HCT116 (cell line): Measurements from ENCODE around the gene CDR2. TPM values are rescaled to one million over a fixed set of nuclear protein-coding genes. Genes with fewer than 3 reads are reported as not detected.

Experiments used
- ATAC-seq: fragments of 200-7000 bp; cut with Tn5 transposase; 2 replicates; pipeline ENCODE4 v1.9.1; 2020; ENCODE audit warnings: mild to moderate bottlenecking, moderate library complexity
- BruUV-seq: library from RNA; stranded (reverse); fragments of 400-500 nt; replicated peaks from 2 replicates; lab custom pipeline; 2021; lab: Mats Ljungman, UMichigan
- CTCF ChIA-PET: fragments of 300-600 bp; sonication (Branson Sonifier 250); formaldehyde crosslinking; loops from one replicate; lab custom pipeline; 2021; ENCODE audit warnings: antibody characterized with exemption; lab: Charles Lee
- POLR2A ChIA-PET: fragments of 300-600, 350-600 bp; sonication (Branson Sonifier 250); formaldehyde crosslinking; loops from one replicate; lab custom pipeline; 2021; ENCODE audit warnings: antibody characterized with exemption; lab: Charles Lee
- RAD21 ChIA-PET, 2 experiments: fragments of 300-600 bp; sonication (Branson Sonifier 250); formaldehyde crosslinking; loops; one replicate each; lab custom pipeline; 2023; ENCODE audit warnings: low total read pairs in 2 of 2; ENCODE audit not compliant: uncharacterized antibody in 2 of 2, unreplicated experiment in 2 of 2, low non-redundant PET in 1 of 2; lab: Charles Lee
- DNase-seq: peaks from one replicate; pipeline ENCODE4 v3.0.0-alpha.2; 2010; ENCODE audit warnings: low read depth, low spot score
- H2AFZ ChIP-seq: fragments of 200-600 bp; shearing (Covaris generic), sonication (generic); 2 replicates; pipeline ENCODE4 v1.6.1; 2017; ENCODE audit warnings: low read depth, mixed run types, mixed read lengths, antibody characterized with exemption, low read length; ENCODE audit not compliant: poor library complexity, severe bottlenecking
- H3K27ac ChIP-seq: 2 replicates; pipeline ENCODE4 v1.5.1; 2012; ENCODE audit warnings: low read depth, low read length
- H3K27me3 ChIP-seq: fragments of 200-600 bp; sonication (generic); 2 replicates; pipeline ENCODE4 v1.6.1; 2016; ENCODE audit warnings: mixed run types, low read length, mixed read lengths; ENCODE audit not compliant: insufficient read depth
- H3K36me3 ChIP-seq, 2 experiments: fragments of 200-500 bp in 1 of 2; fragments of 200-600 bp in 1 of 2; sonication (Bioruptor generic) in 1 of 2; sonication (generic) in 1 of 2; 2 replicates each; pipeline versions ENCODE4 v1.5.1 to v1.6.1; 2014 to 2016; ENCODE audit warnings: low read length in 2 of 2, inconsistent platforms in 1 of 2, mixed read lengths in 1 of 2, mixed run types in 1 of 2; ENCODE audit not compliant: insufficient read depth in 2 of 2, control insufficient read depth in 1 of 2
- H3K4me1 ChIP-seq, 2 experiments: fragments of 200-600 bp in 1 of 2; sonication (generic) in 1 of 2; 2 replicates each; pipeline versions ENCODE4 v1.5.1 to v1.6.1; 2012 to 2017; ENCODE audit warnings: low read length in 2 of 2, inconsistent platforms in 1 of 2, mild to moderate bottlenecking in 1 of 2, mixed read lengths in 1 of 2, mixed run types in 1 of 2, moderate library complexity in 1 of 2; ENCODE audit not compliant: insufficient read depth in 2 of 2, control insufficient read depth in 1 of 2
- H3K4me2 ChIP-seq: fragments of 200-600 bp; sonication (generic); 2 replicates; pipeline ENCODE4 v1.6.1; 2017; ENCODE audit warnings: mixed run types, low read length, mixed read lengths
- H3K4me3 ChIP-seq, 2 experiments: fragments of 200-600 bp in 1 of 2; sonication (generic) in 1 of 2; replicated peaks in 1 of 2; 2 replicates each; pipeline ENCODE4 v1.5.1; 2011 to 2016; ENCODE audit warnings: low read length in 2 of 2, control low read depth in 1 of 2, low read depth in 1 of 2, mild to moderate bottlenecking in 1 of 2, mixed read lengths in 1 of 2, mixed run types in 1 of 2
- H3K79me2 ChIP-seq: fragments of 200-600 bp; sonication (generic); 2 replicates; pipeline ENCODE4 v1.6.1; 2017; ENCODE audit warnings: mild to moderate bottlenecking, mixed run types, low read length, moderate library complexity, mixed read lengths; ENCODE audit not compliant: insufficient read depth
- H3K9ac ChIP-seq: fragments of 200-600 bp; sonication (generic); 2 replicates; pipeline ENCODE4 v1.6.1; 2016; ENCODE audit warnings: low read length, mixed read lengths
- H3K9me2 ChIP-seq: fragments of 200-600 bp; sonication (generic), shearing (Covaris generic); 2 replicates; pipeline ENCODE4 v1.6.1; 2017; ENCODE audit warnings: mixed run types, mild to moderate bottlenecking, moderate library complexity; ENCODE audit not compliant: insufficient read depth
- H3K9me3 ChIP-seq, 2 experiments: fragments of 200-500 bp in 1 of 2; fragments of 200-600 bp in 1 of 2; sonication (Bioruptor generic) in 1 of 2; sonication (generic) in 1 of 2; 2 replicates each; pipeline ENCODE4 v1.6.1; 2014 to 2017; ENCODE audit warnings: low read length in 2 of 2, mixed read lengths in 2 of 2, inconsistent platforms in 1 of 2, low read depth in 1 of 2, mild to moderate bottlenecking in 1 of 2, mixed run types in 1 of 2, moderate library complexity in 1 of 2; ENCODE audit not compliant: control insufficient read depth in 1 of 2, insufficient read depth in 1 of 2
- H4K20me1 ChIP-seq: fragments of 200-600 bp; sonication (generic), shearing (Covaris generic); 2 replicates; pipeline ENCODE4 v1.6.1; 2017; ENCODE audit warnings: mixed run types, mild to moderate bottlenecking, moderate library complexity; ENCODE audit not compliant: insufficient read depth
- CBX3 ChIP-seq: IDR thresholded peaks from 2 replicates; pipeline ENCODE4 v1.6.1; 2012; ENCODE audit warnings: low read depth
- CEBPB ChIP-seq: IDR thresholded peaks from 2 replicates; pipeline ENCODE4 v1.6.1; 2012; ENCODE audit warnings: low read depth
- EGR1 ChIP-seq: IDR thresholded peaks from 2 replicates; pipeline ENCODE4 v1.6.1; 2012; ENCODE audit warnings: low read depth
- EZH2 ChIP-seq: fragments of 200-600 bp; sonication (generic); IDR thresholded peaks from 2 replicates; pipeline ENCODE4 v1.6.1; 2017; ENCODE audit warnings: antibody characterized with exemption, mixed run types
- EZH2phosphoT487 ChIP-seq: fragments of 200-600 bp; IDR thresholded peaks from 2 replicates; pipeline ENCODE4 v1.6.1; 2018; ENCODE audit warnings: antibody characterized with exemption, borderline replicate concordance
- FOSL1 ChIP-seq: IDR thresholded peaks from 2 replicates; pipeline ENCODE4 v1.6.1; 2012; ENCODE audit warnings: low read depth
- POLR2A ChIP-seq: IDR thresholded peaks from 2 replicates; pipeline ENCODE4 v1.7.0; 2011; ENCODE audit warnings: borderline replicate concordance; ENCODE audit not compliant: insufficient read depth, insufficient read length; ENCODE audit errors: extremely low read depth
- POLR2AphosphoS5 ChIP-seq: IDR thresholded peaks from 2 replicates; pipeline ENCODE4 v1.6.1; 2011; ENCODE audit warnings: mild to moderate bottlenecking, low read depth, low read length, moderate library complexity
- RAD21 ChIP-seq: IDR thresholded peaks from 2 replicates; pipeline ENCODE4 v1.6.1; 2012; ENCODE audit warnings: low read depth, mild to moderate bottlenecking
- SIN3A ChIP-seq: IDR thresholded peaks from 2 replicates; pipeline ENCODE4 v1.6.1; 2012; ENCODE audit warnings: low read depth
- SRF ChIP-seq: IDR thresholded peaks from 2 replicates; pipeline ENCODE4 v1.6.1; 2012; ENCODE audit warnings: low read depth
- TCF7L2 ChIP-seq: IDR thresholded peaks from 2 replicates; pipeline ENCODE4 v1.7.0; 2011; ENCODE audit warnings: borderline replicate concordance, inconsistent platforms; ENCODE audit not compliant: insufficient read depth, insufficient read length; ENCODE audit errors: extremely low read depth
- intact Hi-C: fragments of 100-400 bp; cut with micrococcal nuclease; formaldehyde crosslinking; loops from 2 replicates; pipeline ENCODE4 v1.10.0; 2022
- total RNA-seq: library from RNA; stranded (reverse); gene quantifications from one replicate; pipeline ENCODE4 v1.2.1, GENCODE V29; 2021; ENCODE audit not compliant: unreplicated experiment
- TF ChIP-seq, protein P1 (sequence below): IDR thresholded peaks from 2 replicates; pipeline ENCODE4 v1.6.1; 2012

The CDR2 gene
- total RNA-seq, 1 experiment from 2014 or later = 27.3 TPM

DNA sequence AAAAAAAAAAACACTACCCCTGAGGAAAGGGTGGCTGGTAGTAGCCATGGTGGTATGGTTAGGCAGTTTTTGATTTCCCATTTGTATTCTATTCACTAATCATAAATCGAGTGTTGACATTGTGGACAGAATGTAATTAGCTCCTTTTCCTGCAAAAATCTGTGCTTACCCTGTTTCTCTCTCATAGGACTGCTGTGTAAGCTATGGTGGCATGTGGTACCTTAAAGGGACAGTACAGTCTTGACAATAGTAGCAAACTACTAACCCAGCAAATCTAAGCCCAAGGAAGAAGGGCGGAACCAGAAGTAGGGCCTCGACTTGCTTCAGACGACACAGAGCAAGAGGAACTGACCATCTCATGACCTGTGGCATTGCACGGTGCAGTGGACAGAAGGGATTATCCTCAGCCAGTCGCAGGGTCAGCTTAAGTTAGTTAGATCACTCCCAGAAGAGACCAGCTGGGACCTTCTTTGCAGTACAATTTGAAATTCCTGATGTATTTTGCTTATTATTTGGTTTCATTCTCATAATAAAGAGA is 40.9 kb downstream of the CDR2 start:
- Histone ChIP-seq H4K20me1 (no peaks in the 10 kb centered on the region), H3K27ac (no peak overlapping the region), H3K27me3 (no peaks in the 10 kb centered on the region), H3K4me3 (no peak overlapping the region), H3K9me3 (peaks cover 0 to 5% of the 10 kb centered on the region in 2 experiments; a peak in 1 of 4 replicates), H3K36me3 (peaks cover 21 to 47% of the 10 kb centered on the region in 2 experiments), H3K4me1 (no peaks in the 10 kb centered on the region), H2AFZ (no peak overlapping the region), H3K79me2 (peaks cover 10% of the 10 kb centered on the region), H3K9me2 (no peaks in the 10 kb centered on the region), H3K9ac (no peak overlapping the region), H3K4me2 (no peak overlapping the region)
- ChIA-PET CTCF (no interaction called here), RAD21 (no interaction called here), POLR2A (no interaction called here)
- BruUV-seq = no TSS peak
- ATAC-seq (no peak), DNase-seq (no peak)
- intact Hi-C loops = no loop called here
- TF ChIP-seq SIN3A (no peak), POLR2AphosphoS5 (no peak), RAD21 (no peak), EGR1 (no peak), TCF7L2 (no peak), SRF (no peak), CBX3 (no peak)
- TF ChIP-seq, protein P1, sequence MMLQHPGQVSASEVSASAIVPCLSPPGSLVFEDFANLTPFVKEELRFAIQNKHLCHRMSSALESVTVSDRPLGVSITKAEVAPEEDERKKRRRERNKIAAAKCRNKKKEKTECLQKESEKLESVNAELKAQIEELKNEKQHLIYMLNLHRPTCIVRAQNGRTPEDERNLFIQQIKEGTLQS = no peak

DNA sequence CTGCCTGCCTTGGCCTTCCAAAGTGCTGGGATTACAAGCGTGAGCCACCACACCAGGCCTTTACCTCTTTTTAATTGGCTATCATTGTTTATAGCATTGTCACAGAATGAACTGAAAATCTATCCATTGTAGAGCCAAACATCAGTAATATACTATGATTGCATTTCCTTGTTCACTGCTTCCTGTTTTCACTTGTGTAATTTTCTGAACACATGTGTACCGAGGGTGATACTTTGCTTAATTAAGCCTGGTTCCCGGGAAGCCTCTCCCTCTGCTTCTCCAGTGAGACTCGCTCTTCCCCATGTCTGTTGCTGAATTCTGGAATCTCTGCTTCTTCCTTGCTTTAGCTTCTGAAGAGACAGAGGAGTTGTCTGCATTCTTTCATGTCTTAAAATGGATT is 44.1 kb downstream of the CDR2 start:
- Histone ChIP-seq H4K20me1 (no peaks in the 10 kb centered on the region), H3K79me2 (peaks cover 10% of the 10 kb centered on the region), H3K4me1 (no peaks in the 10 kb centered on the region), H3K4me2 (no peak overlapping the region), H3K27me3 (no peaks in the 10 kb centered on the region), H3K36me3 (peaks cover 32 to 41% of the 10 kb centered on the region in 2 experiments), H3K9ac (no peak overlapping the region), H3K27ac (no peak overlapping the region)
- ChIA-PET POLR2A (no interaction called here), RAD21 (no interaction called here)
- intact Hi-C loops = no loop called here
- ATAC-seq (no peak), DNase-seq (no peak)
- TF ChIP-seq EZH2 = no peak
- TF ChIP-seq EZH2phosphoT487 = no peak
- no peak for TF ChIP-seq SIN3A
- TF ChIP-seq CEBPB = no peak
- no peak for TF ChIP-seq CBX3
- TF ChIP-seq FOSL1 = no peak
- no peak for TF ChIP-seq POLR2A
- TF ChIP-seq, all 23 proteins: peak for 0
- CTCF ChIA-PET = interaction anchor here (0.7 to 2.1 kb wide), 2 partner anchors 9 to 1279 kb away, joined by 3 to 6 read pairs; no protein-coding TSS in a partner anchor
- no TSS peak for BruUV-seq
- Histone ChIP-seq H3K9me3 (no peaks in the 10 kb centered on the region), H3K9me2 (no peaks in the 10 kb centered on the region), H2AFZ (no peak overlapping the region), H3K4me3 (no peak overlapping the region)
